ENCODE data around the gene CRYBA4. TPM values are rescaled to one million over a fixed set of nuclear protein-coding genes. Genes with fewer than 3 reads are reported as not detected.

CRYBA4 gene
- total RNA-seq, 2 donors from 2014 or later = 3.3 TPM; not detected in 1

DNA sequence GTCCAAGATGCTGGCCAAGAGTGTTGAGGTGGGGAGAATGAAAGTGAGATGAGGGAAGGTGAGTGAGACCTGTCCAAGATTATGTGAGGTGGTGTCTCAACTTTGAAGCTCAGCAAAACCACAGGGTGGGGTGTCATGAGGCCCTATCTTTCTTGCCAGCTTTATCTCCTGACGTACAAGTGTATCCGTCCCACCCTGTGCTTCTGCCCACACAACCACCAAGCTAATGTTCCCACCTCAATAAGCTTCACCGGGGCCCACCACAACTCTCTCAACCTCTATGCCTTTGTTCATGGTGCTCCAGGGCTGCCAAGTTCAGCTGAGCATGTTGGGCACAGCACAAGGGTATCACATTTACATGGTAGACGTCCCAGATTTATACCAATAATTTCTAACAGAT lies 24.7 kb upstream of the CRYBA4 start:
- DNase-seq (ENCODE audit: low spot score) = no peak
- Histone ChIP-seq H3K27ac (no peak overlapping the region), H3K9me3 (no peaks in the 10 kb centered on the region), H3K4me3 (no peak overlapping the region), H3K27me3 (replicated peaks; ENCODE audit: insufficient read depth) (no peaks in the 10 kb centered on the region), H3K36me3 (no peaks in the 10 kb centered on the region), H3K4me1 (replicated peaks) (no peaks in the 10 kb centered on the region)
- TF ChIP-seq POLR2A (IDR thresholded peaks at IDR 0.05) (no peak), CTCF (IDR thresholded peaks at IDR 0.05) (no peak), POLR2AphosphoS5 (IDR thresholded peaks at IDR 0.05) (no peak)
- intact Hi-C loops (cut with DNase I) = no loop called here
- 83% methylated on average over 4 of the region's 4 CpGs for WGBS

DNA sequence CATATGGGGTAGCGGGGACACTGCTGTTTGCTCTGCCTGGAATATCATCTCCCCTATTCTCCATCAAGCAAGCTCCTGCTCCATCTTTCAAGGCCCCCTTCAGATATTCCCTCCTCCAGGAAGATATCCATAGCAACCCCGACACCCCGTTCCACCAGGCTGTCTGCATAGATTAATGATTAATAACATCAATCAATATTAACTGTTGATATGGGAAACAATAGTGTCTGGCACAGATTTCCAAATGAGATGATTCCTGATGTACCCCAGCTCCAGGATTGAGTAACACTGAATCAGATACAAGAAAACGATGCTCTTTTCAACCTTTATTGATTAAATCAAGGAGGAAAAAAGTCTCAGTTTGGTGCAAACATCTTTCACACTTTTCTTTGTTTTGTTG lies 24.3 kb upstream of the CRYBA4 start:
- intact Hi-C loops (cut with DNase I) = no loop called here
- Histone ChIP-seq H3K4me3 (no peak overlapping the region), H3K4me1 (replicated peaks) (no peaks in the 10 kb centered on the region), H3K9me3 (no peaks in the 10 kb centered on the region), H3K27me3 (replicated peaks; ENCODE audit: insufficient read depth) (no peaks in the 10 kb centered on the region), H3K27ac (no peak overlapping the region), H3K36me3 (no peaks in the 10 kb centered on the region)
- WGBS = 86% methylated on average over 4 of the region's 4 CpGs
- no peak for DNase-seq (ENCODE audit: low spot score)
- TF ChIP-seq POLR2AphosphoS5 (IDR thresholded peaks at IDR 0.05) (no peak), POLR2A (IDR thresholded peaks at IDR 0.05) (no peak), CTCF (IDR thresholded peaks at IDR 0.05) (no peak)

GRCh38 chr22:26599505-26599904 lies 22.3 kb upstream of the CRYBA4 start:
- Histone ChIP-seq H3K4me3 (no peak overlapping the region), H3K9me3 (no peaks in the 10 kb centered on the region), H3K36me3 (no peaks in the 10 kb centered on the region), H3K27ac (no peak overlapping the region), H3K27me3 (replicated peaks; ENCODE audit: insufficient read depth) (no peaks in the 10 kb centered on the region), H3K4me1 (replicated peaks) (no peaks in the 10 kb centered on the region)
- no peak for DNase-seq (ENCODE audit: low spot score)
- intact Hi-C loops (cut with DNase I) = no loop called here
- TF ChIP-seq CTCF (IDR thresholded peaks at IDR 0.05) (no peak), POLR2A (IDR thresholded peaks at IDR 0.05) (no peak), POLR2AphosphoS5 (IDR thresholded peaks at IDR 0.05) (no peak)
- WGBS = 81% methylated on average over 11 of the region's 11 CpGs

GRCh38 chr22:26601726-26602125 lies 20.0 kb upstream of the CRYBA4 start:
- Histone ChIP-seq H3K27me3 (replicated peaks; ENCODE audit: insufficient read depth) (no peaks in the 10 kb centered on the region), H3K4me3 (no peak overlapping the region), H3K9me3 (no peaks in the 10 kb centered on the region), H3K4me1 (replicated peaks) (no peaks in the 10 kb centered on the region), H3K27ac (no peak overlapping the region), H3K36me3 (no peaks in the 10 kb centered on the region)
- no peak for DNase-seq (ENCODE audit: low spot score)
- no peak for TF ChIP-seq CTCF (IDR thresholded peaks at IDR 0.05)
- no peak for TF ChIP-seq POLR2A (IDR thresholded peaks at IDR 0.05)
- no peak for TF ChIP-seq POLR2AphosphoS5 (IDR thresholded peaks at IDR 0.05)
- 89% methylated on average over 12 of the region's 12 CpGs for WGBS
- intact Hi-C loops (cut with DNase I) = no loop called here

DNA sequence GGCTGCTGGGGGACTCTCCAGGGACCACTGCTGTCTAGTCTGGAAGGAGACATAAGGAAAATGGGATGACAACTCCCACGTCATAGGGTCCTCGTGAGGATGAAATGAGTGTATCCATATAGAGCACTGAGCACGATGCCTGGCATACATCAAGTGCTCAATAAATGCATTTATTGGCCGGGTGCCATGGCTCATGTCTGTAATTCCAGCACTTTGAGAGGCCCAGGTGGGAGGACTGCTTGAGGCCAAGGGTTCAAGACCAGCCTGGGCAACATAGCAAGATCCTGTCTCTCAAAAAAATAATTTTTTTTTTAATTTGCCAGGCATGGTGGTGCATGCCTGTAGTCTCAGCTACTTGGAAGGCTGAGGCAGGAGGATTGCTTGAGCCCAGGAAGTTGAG lies 19.6 kb upstream of the CRYBA4 start:
- Histone ChIP-seq H3K4me3 (no peak overlapping the region), H3K27me3 (replicated peaks; ENCODE audit: insufficient read depth) (no peaks in the 10 kb centered on the region), H3K36me3 (no peaks in the 10 kb centered on the region), H3K9me3 (no peaks in the 10 kb centered on the region), H3K27ac (no peak overlapping the region), H3K4me1 (replicated peaks) (no peaks in the 10 kb centered on the region)
- 75% methylated on average over 4 of the region's 4 CpGs for WGBS
- no peak for DNase-seq (ENCODE audit: low spot score)
- intact Hi-C loops (cut with DNase I) = no loop called here
- TF ChIP-seq POLR2AphosphoS5 (IDR thresholded peaks at IDR 0.05) = no peak
- TF ChIP-seq CTCF (IDR thresholded peaks at IDR 0.05) = no peak
- no peak for TF ChIP-seq POLR2A (IDR thresholded peaks at IDR 0.05)
